HG02870 (cell line): ENCODE results near the gene KCNIP1.

Experiments used
- ATAC-seq: cut with Tn5 transposase; IDR thresholded peaks from one replicate; pipeline ENCODE4 v1.9.1; 2021; ENCODE audit warnings: mild to moderate bottlenecking, moderate library complexity; ENCODE audit not compliant: unreplicated experiment

The KCNIP1 gene

DNA sequence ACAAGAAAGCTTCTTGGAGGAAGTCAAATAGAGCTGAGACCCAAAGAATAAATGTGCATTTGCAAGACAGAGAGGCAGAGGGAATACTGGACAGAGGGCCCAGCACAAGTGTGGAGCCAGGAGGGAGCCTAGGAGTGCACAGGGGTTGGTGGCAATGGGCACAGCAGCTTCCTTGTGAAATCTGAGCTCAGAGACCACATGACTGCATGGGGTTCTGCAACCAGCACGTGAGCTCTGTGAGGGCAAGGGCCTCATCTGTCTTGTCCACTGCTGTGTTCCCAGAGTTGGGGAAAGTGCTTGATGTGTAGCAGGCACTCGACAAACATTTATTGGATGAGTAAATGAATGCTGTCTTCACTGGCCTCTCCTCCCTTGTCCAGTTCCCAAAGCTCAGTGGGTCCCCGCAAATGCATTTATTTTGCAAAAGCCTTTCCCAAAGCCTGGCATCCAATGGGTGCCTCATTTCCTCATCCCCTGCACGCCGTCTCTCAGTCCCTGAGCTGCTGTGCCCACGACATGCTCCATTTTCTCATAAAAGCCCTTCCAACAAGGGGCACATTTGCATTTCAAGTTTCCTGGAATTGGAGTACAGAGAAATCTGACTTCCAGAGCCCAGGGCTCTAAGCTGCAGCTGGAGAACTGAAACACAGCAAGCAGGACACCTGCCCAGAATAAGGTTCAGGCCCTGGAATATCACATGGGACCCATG is 58.5 kb downstream of the KCNIP1 start:
- ATAC-seq, result no peak

DNA sequence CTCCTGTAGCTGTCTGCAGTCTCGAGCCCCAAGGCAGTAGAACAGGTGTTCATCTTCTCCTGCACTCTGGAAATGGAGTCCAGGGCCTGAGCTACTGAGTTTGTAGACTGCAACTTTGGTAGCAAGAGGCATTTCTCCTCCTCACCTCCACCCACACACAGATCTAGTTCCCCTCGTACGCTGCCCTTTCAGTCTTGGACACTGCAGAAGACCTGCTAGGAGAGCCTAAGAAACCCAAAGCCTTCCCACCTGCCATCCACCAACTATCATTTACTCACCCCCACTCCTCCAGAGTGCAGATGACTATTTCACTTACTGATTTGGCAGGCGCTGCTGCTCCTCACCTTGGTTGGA is 59.0 kb downstream of the KCNIP1 start:
- no peak for ATAC-seq

DNA sequence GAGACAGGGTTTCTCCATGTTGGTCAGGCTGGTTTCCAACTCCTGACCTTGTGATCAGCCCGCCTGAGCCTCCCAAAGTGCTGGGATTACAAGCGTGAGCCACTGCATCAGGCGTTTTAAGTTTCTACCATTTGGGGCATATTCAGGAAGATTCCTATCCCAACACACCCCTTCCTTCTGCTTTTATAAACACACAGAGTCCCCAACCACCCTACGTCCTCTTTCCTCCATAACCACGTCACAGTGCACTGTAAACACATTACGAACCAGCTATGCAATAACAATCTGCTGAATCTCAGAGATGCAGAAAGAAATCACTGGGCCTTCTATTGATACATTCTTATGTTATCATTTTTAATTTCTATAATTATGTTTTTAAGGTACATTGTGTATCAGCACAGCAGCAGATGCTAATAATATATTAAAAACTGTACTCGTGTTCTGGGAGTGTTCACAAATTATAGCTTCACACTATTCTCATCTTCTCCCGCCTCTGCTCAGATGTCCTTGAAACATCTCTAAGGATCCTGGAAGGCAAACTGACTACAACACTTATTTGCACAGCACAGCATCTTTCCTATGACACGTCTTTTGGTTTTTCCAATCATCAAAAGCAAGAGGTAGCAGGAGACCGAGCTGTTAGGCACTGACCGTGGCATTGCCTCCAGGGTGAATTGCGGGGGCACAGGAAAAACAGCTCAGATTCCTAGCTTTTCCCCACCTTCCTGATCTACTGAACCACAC is 60.2 kb downstream of the KCNIP1 start:
- no peak for ATAC-seq

DNA sequence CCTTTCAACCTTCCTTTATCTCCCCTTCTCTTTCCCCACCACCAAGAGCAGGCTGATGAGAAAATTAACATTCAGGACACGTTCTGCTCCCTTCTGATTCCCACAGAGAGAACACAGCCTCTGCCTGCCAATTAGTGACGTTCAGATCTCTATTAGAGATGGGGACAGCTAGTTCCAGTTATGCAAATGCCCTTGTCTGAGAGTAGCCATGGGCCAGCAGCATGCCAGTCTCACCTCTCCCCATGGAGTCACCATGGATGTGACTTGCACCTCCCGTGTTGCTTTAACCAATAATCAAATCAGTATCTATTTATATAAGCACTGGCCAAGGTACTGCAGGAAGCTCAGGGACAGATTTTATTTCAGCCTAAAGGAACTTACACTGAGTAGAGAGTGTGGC is 61.3 kb downstream of the KCNIP1 start:
- no peak for ATAC-seq

DNA sequence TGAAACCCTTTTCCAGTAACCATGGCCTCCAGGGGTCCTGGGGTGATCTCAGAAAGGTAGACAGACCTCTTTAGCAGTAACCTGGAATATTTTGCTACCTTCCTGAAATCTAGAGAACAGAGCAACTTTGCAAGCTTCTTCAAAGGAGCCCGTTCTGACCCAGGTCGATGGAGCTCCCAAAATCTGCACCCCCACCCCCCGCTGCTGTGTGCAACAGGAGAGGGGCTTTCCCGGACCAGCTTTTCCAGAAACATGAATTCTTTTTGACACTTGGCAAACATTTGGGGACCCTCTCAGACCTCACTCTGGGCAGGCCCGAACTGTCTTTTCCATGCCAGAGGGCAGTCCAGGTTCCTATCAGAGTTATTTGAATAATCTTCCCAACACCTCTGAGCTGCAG is 65.3 kb downstream of the KCNIP1 start:
- no peak for ATAC-seq

DNA sequence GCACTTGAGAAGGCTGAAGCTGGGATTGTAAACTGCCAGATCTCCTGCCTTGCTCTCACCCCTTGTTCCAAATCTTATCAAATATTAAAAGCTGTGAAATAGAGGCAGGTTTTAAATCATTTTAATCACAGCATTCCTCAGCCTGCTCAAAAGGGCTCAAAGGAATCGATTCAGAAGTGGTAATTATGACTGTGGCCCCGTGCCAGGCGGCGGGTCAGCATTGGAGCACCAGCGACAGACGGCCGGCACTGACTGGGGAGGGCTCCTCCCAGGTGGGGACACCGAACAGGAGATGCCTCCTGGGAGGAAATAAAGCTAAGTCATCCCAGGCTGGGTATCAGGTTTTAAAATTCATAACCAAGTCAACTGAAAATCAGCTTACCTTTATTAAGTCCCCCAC is 66.7 kb downstream of the KCNIP1 start:
- ATAC-seq, result no peak

DNA sequence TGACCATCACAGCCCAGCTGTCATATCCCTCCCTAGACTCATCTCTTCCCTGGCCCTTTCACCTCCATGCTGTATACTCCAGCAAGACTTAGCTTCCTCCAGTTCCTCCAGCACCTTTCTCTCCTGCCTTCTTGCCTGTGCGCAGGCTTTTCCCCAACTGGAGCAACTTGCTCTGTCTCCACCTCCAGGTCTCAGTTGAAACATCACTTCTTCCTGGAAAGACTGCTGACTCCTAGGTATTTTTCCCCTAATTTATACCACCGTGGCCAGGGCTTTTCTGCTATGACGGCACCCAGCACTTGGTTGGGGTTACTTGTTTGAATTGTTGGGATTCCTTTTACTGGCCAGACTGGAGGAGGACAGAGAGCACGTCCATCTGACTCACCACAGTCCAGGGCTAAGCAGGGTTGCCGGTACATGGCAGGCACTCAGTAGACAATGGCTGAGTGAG is 67.5 kb downstream of the KCNIP1 start:
- no peak for ATAC-seq

DNA sequence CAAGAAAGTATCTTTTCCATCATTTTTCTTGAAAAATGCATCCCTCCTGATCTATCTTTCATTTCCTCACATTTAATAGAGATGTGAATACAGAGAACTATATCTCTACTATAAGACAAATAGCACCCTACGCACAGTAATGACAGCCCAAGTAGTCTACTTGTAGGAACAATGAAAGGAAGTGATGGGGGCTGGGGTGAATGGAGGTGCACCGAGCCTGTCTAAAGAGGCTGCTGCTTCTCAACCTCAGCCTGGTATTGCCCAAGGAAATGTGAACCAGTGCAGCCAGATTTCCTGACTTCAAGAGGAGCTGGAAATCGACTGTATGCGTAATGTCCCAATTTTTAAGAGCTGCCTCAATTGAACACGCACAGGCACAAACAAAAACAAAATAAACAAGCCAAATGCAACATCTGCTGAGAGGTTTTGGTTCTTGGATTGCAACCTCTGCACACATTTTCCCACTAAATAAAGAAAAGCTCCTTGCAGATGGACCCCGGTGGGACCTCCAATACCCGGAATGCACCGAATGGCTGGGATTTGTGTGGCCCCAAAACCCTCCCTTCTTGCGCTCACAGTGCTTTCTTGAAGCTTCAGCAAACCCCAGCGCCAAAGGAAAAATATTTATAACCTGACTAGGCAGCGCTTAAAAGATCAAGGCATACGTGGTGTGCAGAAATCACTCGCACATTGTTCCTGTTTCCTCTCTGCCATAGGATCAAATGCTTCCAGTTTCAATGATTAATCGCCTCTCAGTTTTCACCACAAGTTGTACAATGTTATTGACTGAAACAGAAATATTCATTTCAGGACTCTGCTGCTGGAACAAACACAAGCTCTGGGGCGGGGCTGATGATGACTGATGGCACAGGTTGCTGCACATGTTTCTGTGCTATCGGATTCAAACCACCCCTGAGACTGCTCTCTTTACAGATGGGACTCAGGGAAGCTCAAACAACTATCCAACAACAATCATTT is 68.3 kb downstream of the KCNIP1 start:
- peak; percentile 85 for ATAC-seq

DNA sequence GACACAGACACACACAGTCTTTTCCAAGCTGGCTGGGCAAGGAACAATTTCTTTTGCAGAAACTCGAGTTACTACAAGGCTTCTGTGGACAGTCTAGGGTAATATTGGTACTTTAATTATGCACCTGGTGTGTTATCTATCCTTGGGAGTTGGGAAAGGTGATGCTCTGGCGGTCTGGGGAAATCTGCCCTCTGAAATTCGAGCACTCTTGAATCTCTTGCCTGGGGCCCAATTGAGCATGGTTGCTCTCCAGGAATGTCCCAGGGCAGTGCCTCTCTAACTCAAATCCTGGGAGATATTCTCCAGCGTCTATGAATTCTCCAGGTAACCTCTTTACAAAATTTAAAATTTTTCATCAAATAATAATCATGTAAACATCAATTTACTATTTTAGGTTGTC is 69.3 kb downstream of the KCNIP1 start:
- ATAC-seq, result no peak

DNA sequence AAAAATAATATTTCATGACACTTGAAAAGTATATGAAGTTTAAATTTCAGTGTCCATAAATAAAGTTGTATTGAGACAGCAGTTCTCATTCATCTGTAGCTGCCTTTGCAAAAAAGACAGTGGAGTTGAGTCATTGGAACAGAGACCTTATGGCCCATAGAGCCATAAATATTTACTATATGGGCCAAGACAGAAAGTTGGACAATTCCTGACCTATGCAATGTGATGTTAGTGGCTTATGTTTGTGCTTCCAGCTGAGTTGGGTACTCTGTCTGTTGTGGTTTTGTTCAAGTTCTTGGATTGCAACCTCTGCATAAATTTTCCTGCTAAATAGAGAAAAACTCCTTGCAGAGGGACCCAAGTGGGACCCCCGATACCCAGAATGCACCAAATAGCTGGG is 69.8 kb downstream of the KCNIP1 start:
- ATAC-seq, result no peak

DNA sequence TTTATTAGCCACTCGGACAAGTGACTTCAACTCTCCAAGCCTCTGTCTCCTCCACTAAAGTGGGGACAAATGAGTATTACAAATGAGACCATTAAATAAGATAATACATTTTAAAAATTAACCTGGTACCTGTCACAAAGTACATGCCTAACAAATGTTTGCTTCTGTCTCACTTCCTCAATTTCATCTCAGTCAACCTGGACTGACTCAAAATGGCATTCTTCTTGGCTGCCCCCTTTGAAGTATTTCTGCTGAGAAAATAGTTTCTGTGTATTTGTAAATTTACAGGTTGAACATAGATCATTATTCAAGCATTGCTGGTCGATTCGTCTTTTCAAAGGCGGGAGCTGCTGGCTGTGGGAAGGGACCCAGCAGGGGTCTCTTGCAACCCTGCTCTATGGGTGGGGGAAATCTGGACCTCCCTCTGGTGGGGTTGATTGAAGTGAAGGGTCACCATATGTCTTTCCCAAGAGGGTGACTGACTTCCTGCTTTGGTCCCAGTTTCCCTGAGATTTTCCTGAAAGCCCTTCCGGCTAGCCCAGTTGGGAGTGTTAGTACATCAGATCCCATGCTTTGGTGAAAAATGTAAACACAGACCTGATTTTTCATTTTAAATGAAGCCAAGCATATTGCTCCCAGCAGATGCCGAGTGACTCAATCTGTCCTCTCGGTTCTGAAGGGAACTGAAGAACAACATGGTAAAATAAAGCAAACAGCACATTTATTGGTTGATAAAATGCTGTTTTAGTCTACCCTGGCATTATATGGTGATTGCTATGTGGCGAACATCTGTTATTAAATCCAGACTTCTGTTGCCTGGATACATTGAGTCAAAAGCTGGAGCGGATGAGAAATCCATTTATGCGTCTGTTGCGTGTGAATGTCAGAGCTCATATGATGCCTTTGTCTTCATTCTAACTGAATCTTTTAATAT is 73.0 kb downstream of the KCNIP1 start:
- no peak for ATAC-seq

DNA sequence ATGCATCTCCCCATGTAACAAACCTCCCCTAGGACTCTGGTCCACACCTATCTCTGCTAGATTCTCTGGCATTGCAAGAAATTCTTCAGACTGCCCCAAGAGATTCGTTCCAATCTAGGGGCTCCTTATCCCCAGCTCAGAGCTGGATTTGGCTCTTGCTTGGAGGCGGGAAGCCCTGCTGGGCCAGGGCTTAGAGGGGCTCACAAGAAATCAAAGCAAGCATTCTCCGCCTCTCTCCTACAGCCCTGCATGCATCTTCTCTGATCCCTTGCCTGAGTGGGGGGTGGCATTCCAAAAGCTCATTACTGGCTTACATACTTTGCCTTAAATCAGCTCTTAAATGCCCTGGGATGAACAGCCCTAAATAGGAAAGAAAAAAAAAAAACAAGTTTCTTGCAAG is 75.8 kb downstream of the KCNIP1 start:
- ATAC-seq, result no peak

DNA sequence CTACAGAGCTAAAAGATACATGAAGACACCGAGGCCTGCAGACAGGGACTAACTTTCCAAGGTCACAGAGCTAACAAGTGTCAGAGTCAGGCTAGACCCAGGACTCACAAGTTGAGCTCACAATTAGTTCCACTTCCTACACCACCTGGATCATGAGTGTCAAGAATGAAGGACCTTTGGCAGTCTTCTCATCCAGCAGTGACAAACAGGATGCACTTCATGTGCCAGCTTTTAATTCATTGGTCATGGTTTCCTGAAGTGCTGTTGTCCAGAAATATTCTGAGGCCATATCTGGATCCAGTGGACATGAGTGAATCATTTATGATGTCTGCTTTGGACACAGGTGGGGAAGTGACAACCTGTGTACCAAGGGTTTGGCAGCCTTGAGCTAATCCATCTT is 77.4 kb downstream of the KCNIP1 start:
- ATAC-seq, result no peak

DNA sequence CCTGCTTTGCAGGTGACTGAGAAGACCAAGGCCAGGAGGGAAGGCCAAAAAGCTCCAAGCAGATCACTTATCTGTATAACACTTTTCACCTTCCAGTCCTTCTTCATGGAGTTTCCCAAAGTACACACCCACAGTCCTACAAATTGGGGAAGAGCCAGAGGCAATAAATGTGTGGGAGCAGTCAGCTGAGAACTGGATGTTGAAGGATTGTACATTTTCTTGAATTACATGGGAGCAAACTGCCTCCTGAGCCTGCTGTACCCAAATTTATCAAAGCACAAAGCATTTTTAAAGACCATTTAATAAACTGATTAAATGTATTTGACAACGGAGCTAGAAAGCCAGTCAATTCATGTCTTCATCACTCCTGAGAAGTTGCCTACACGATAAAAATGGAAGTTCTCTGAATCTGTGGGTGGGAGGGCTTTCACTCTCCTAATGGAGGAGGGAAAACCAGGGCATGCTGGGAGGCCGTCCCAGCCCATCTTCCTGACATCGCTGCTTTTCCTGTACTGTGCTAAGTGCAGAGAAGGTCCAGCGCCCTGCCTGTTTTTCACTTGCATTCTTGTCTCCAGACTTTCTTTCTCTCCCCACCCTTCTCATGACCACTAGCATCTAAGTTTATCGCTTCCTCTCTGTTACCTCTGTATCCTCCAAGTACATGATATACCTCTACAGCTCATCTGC is 79.0 kb downstream of the KCNIP1 start:
- no peak for ATAC-seq

DNA sequence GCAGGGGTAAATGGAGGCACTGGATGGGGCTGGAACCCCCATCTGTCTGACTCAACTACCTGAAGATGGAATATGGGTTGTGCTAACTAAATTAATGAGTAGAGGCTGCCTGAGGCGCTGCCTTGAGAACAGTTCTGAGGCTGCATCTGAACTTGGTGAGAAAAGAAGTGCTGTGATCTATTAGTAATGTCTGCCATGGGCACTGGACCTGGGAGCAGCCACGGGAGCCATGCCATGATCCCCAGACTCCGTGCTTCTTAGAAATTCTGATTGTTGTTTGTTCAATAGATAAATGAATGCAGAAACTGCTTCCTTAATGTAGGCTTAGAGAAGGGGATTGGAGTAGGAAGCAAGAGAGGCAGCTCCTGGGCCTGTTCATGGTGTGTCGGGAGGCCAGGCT is 80.2 kb downstream of the KCNIP1 start:
- no peak for ATAC-seq

DNA sequence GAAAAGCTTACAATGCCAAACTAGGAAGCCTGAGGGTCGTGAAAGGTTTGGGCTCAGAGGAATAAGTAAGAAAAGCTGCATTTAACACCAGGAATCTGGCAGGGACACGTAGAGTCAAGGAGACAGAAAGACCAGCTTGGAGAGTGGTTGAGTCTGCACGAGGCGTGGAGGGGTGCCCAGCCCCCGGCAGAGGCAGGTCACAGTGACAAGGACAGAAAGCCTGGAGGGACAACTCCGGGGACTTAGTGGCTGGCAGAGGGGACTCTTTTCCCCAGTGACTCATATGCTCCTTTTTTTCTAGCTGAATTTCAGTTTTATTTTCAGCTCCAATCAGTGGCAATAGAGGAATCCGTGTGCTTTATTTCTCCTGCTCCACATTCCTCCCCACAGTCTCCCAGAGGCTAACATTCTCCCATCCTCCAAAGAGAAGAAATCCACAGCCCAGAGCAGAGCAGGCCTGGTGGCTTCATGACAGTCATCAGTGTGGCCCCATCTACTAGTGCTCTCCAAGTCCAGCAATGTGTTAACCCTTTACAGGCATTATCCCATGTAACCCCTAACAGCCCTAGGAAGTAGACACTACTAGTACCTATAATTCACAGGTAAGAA is 80.7 kb downstream of the KCNIP1 start:
- ATAC-seq, result no peak

DNA sequence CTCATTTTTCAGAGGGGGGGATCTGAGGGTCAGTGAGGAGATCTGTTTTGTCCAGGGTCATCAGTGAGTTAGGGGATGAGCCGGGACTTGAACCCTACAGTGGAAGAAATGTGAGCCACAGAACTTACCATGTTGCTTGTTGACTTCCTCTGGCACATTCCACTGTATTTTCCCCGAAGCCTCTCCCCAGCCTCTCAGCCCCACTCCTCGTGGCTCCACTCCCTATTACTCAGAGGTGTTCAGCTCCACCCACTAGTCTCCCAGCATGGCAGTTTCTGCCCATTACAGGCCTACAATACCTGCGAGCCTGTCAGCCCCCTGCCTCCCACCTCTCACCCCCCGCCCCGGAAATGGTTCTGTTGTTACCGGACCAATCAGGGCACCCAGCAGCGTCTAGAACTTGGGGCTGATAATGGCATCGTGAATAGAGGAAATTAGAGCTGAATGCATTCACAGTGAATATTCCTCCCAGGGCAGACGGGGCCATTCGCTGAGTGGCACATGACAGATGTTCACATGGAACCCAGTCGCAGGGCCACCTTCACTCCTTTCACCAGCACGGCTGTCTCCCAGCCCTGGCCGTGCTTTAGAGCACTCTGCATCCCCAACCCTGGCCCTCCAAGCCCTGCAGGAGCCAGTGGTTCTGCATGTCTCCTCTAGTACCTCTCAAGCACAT is 81.6 kb downstream of the KCNIP1 start:
- ATAC-seq, result no peak

DNA sequence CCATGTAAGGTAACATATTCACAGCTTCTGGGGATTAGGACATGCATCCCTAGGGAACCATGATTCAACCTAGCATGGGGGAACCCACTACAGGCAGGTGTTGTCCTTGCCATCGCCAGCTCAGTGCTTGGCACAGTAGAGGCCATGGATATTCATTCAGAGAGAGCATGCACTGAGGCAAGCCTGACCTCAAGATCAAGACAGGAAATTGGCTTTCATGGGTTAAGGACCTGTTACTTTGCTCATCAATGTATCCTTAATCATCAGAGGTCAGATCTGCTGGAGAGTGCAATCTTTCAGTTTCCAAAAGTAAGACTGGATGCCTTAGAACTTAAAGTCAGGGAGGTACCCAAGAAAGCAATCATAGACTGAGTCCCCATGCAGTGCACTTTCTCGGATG is 84.0 kb downstream of the KCNIP1 start:
- ATAC-seq, result no peak

DNA sequence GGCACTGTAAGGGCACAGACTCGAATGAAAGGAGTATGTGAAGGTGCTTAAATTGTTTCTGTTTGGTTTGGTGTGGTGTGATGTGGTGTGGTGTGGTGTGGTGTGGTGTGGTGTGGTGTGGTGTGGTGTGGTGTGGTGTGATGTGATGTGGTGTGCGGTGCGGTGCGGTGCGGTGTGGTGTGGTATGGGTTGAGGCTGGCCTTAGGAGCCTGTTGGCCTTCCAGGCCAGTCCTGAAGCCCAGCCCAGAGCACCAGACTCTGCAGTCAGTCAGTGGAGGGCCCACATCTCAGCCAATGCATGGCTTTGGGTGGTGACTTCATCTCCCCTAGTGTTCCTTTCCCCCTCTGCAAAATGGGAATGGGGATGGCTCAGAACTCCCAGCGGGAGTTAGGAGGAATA is 85.8 kb downstream of the KCNIP1 start:
- ATAC-seq, result no peak
